Osteocyte (in vitro differentiated cells): Measurements from ENCODE around the gene ABCD2. TPM values are rescaled to one million over a fixed set of nuclear protein-coding genes. Genes with fewer than 3 reads are reported as not detected.

Experiments used
- DNase-seq: peaks from one replicate; pipeline ENCODE4 v3.0.0; 2021; ENCODE audit warnings: mixed read lengths; ENCODE audit not compliant: unreplicated experiment; ENCODE audit errors: extremely low spot score
- H3K27ac Mint-ChIP-seq: one replicate; pipeline ENCODE4 v1.8.0; 2021; ENCODE audit warnings: mild to moderate bottlenecking, mixed read lengths; ENCODE audit not compliant: unreplicated experiment
- H3K27me3 Mint-ChIP-seq: one replicate; pipeline ENCODE4 v1.8.0; 2021; ENCODE audit warnings: mixed read lengths; ENCODE audit not compliant: unreplicated experiment
- H3K36me3 Mint-ChIP-seq: one replicate; pipeline ENCODE4 v1.8.0; 2021; ENCODE audit warnings: mixed read lengths; ENCODE audit not compliant: unreplicated experiment
- H3K4me1 Mint-ChIP-seq: one replicate; pipeline ENCODE4 v1.8.0; 2021; ENCODE audit warnings: mixed read lengths; ENCODE audit not compliant: unreplicated experiment
- H3K4me3 Mint-ChIP-seq: one replicate; pipeline ENCODE4 v1.8.0; 2021; ENCODE audit warnings: mild to moderate bottlenecking, moderate library complexity, mixed read lengths; ENCODE audit not compliant: unreplicated experiment
- H3K9me3 Mint-ChIP-seq: one replicate; pipeline ENCODE4 v1.8.0; 2021; ENCODE audit warnings: mixed read lengths; ENCODE audit not compliant: unreplicated experiment
- total RNA-seq: library from RNA; stranded (reverse); gene quantifications from 2 replicates; pipeline ENCODE4 v1.2.1, GENCODE V29; 2021
- TF ChIP-seq, protein P1 (sequence below): fragments of 200-600 bp; sonication (generic); IDR thresholded peaks from 2 replicates; pipeline ENCODE4 v1.5.0; 2021; ENCODE audit warnings: antibody characterized with exemption, mild to moderate bottlenecking, moderate library complexity

Gene ABCD2
- total RNA-seq, 1 donor from 2014 or later: not detected

DNA sequence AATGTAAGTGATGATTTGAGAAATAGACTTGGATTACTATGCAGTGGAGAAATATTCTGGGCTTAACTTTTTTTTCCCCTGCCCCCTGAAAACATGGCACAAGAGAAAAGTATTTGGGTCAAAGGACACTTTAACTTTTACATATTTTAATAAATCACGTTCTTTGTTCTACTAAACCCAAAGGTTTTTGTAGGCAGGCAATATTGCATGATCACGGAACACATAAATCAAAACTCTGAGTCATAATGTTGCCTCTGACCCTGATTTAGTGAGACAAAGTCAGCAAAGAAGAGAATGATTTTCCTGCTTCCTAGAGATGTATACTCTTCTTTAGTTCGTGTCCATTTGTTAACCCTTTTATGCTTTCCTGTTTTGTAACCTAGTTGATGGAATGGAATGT is 38.0 kb downstream of the ABCD2 start:
- no peak overlapping the region for H3K4me3 Mint-ChIP-seq
- H3K27ac Mint-ChIP-seq: no peak overlapping the region
- H3K9me3 Mint-ChIP-seq: no peaks in the 10 kb centered on the region
- no peaks in the 10 kb centered on the region for H3K36me3 Mint-ChIP-seq
- no peak for DNase-seq
- peaks cover 11% of the 10 kb centered on the region for H3K27me3 Mint-ChIP-seq
- TF ChIP-seq, protein P1, sequence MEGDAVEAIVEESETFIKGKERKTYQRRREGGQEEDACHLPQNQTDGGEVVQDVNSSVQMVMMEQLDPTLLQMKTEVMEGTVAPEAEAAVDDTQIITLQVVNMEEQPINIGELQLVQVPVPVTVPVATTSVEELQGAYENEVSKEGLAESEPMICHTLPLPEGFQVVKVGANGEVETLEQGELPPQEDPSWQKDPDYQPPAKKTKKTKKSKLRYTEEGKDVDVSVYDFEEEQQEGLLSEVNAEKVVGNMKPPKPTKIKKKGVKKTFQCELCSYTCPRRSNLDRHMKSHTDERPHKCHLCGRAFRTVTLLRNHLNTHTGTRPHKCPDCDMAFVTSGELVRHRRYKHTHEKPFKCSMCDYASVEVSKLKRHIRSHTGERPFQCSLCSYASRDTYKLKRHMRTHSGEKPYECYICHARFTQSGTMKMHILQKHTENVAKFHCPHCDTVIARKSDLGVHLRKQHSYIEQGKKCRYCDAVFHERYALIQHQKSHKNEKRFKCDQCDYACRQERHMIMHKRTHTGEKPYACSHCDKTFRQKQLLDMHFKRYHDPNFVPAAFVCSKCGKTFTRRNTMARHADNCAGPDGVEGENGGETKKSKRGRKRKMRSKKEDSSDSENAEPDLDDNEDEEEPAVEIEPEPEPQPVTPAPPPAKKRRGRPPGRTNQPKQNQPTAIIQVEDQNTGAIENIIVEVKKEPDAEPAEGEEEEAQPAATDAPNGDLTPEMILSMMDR: no peak
- no peaks in the 10 kb centered on the region for H3K4me1 Mint-ChIP-seq

DNA sequence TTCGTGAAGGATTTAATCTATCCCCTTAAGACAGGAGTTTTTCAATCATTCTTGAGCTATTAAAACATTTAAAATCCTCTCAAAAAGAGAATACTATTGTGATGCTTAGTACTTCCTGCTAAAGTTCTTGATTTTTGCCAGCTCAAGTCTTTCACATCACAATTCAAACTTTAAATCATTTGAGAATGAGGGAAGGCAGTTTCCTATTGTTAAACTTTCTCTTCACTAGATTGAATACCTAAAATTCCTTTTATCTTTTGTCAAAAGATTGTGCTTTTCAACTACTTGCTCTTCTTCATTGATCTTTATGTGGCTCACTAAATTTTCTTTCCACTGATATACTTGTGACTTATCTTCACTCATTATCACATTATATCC is 44.1 kb downstream of the ABCD2 start:
- Mint-ChIP-seq H3K27ac (no peak overlapping the region), H3K27me3 (peaks cover 2% of the 10 kb centered on the region), H3K4me1 (no peaks in the 10 kb centered on the region), H3K4me3 (no peak overlapping the region), H3K36me3 (no peaks in the 10 kb centered on the region), H3K9me3 (no peaks in the 10 kb centered on the region)
- DNase-seq: no peak
- TF ChIP-seq, protein P1: no peak

DNA sequence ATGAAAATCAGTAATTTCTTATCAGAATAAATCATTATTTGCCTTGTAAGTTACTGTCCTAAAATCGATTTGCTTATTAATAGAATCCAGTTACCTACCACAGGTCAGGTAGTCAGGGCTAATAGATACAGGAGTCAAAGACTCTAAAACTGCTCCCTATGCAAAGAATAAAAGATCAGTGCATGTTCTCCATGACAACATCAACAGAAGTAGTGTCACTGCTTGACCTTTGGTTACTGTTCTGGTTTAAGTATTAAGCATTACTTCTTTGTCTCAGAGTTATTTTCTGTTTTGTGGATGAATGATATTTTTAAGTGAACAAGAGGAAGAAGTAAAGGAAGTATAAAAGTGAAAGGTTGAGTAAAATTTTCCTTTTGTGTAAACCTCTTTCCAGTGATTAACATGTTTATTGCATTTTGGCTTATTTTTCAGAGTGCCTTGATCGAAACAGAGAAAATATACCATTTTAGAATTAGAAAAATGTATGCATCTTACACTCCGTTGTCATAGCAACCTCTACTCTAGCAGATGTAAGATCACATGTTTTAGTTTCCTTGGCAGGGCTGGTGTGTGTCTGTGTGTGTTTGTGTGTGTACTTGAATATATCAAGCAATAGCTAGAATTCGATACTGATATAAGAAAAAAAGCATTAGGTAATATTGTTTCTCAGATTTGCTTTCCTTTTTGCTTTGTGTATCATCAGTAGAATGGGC is 44.7 kb downstream of the ABCD2 start:
- no peaks in the 10 kb centered on the region for H3K4me1 Mint-ChIP-seq
- no peak overlapping the region for H3K4me3 Mint-ChIP-seq
- DNase-seq: no peak
- H3K27me3 Mint-ChIP-seq: peaks cover 2% of the 10 kb centered on the region
- H3K36me3 Mint-ChIP-seq: no peaks in the 10 kb centered on the region
- peaks cover 2% of the 10 kb centered on the region for H3K9me3 Mint-ChIP-seq
- no peak overlapping the region for H3K27ac Mint-ChIP-seq
- TF ChIP-seq, protein P1: no peak

DNA sequence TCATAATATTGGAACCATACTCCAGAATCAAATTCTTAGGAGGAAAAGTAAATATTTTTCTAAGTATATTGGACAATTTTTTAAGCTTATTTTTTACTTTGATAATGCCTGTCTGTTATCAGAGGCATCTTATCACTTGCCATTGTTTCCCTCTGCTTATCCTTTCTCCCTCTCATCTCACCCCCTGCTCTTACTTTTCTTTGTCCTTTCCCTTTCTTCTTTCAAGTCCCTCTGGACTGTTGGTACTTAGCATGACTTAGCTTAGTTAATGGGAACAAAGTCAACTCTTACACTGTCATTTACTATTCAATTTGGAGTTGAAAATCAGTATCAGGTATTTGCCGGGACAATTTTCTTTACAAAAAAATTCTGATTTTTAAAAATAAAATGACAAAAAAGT is 45.2 kb downstream of the ABCD2 start:
- H3K27ac Mint-ChIP-seq: no peak overlapping the region
- TF ChIP-seq, protein P1: no peak
- peaks cover 2% of the 10 kb centered on the region for H3K27me3 Mint-ChIP-seq
- H3K4me3 Mint-ChIP-seq: no peak overlapping the region
- H3K9me3 Mint-ChIP-seq: peaks cover 5% of the 10 kb centered on the region
- no peaks in the 10 kb centered on the region for H3K4me1 Mint-ChIP-seq
- no peaks in the 10 kb centered on the region for H3K36me3 Mint-ChIP-seq
- no peak for DNase-seq

DNA sequence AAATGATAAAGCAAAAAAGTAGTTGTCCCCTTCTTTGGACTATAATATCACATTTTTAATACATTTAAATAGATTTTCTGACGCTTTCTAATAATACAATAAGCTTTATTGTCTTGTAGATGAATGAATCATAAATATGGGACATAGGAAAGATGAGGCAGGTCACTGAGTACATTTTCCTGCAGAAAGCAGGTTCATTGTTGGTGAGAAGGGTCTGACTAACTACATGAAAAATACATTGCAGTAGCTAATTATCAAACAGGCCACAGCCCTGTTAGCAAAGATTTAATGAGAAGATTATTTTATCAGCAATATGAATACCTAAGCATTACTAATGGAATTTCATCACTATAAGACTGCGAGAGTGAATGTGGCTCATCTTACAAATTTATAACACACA is 45.6 kb downstream of the ABCD2 start:
- Mint-ChIP-seq H3K27me3 (peaks cover 2% of the 10 kb centered on the region), H3K36me3 (no peaks in the 10 kb centered on the region), H3K9me3 (peaks cover 5% of the 10 kb centered on the region), H3K4me3 (no peak overlapping the region), H3K27ac (no peak overlapping the region), H3K4me1 (no peaks in the 10 kb centered on the region)
- DNase-seq: no peak
- TF ChIP-seq, protein P1: no peak
